GM12878 (cell line): ENCODE data around the gene MAFG. TPM values are rescaled to one million over a fixed set of nuclear protein-coding genes. Genes with fewer than 3 reads are reported as not detected.
A peak's percentile ranks its signal among the peaks of the same experiment; 100 is the strongest.
"Not testable (repeated sequence)": the region's sequence is repeated elsewhere in the genome, so short reads cannot be mapped to it uniquely, and the experiment has no call there.

Experiments used
- ATAC-seq: fragments of 200-7000 bp; cut with Tn5 transposase; 3 replicates; pipeline ENCODE4 v1.9.1; 2020; ENCODE audit warnings: mild to moderate bottlenecking, moderate library complexity
- BruUV-seq: library from RNA; stranded (reverse); fragments of 400-500 nt; replicated peaks from 2 replicates; lab custom pipeline; 2021; lab: Mats Ljungman, UMichigan
- CTCF ChIA-PET: fragments of 300-600 bp; sonication (Branson Sonifier 250); formaldehyde crosslinking; extraction: SDS; loops from one replicate; lab custom pipeline; 2021; ENCODE audit warnings: inconsistent platforms; lab: Yijun Ruan, JAX
- POLR2A ChIA-PET: fragments of 350-600 bp; formaldehyde crosslinking; extraction: SDS; loops from one replicate; lab custom pipeline; 2021; ENCODE audit warnings: inconsistent platforms; lab: Charles Lee
- RAD21 ChIA-PET: fragments of 300-600 bp; sonication (Branson Sonifier 250); formaldehyde crosslinking; loops from one replicate; lab custom pipeline; 2023; ENCODE audit warnings: antibody characterized with exemption; ENCODE audit not compliant: unreplicated experiment; lab: Charles Lee
- SMC1A ChIA-PET: fragments of 300-600 bp; sonication (Branson Sonifier 250); formaldehyde crosslinking; loops from one replicate; lab custom pipeline; 2023; ENCODE audit not compliant: unreplicated experiment, uncharacterized antibody; lab: Charles Lee
- DNase-seq: peaks from one replicate; pipeline ENCODE4 v3.0.0-alpha.2; 2011; ENCODE audit warnings: low read depth, low spot score
- FAIRE-seq: peaks from 3 replicates; lab custom pipeline; 2011; peaks lifted over from hg19 to GRCh38; lab: Jason Lieb, UNC
- H2AFZ ChIP-seq: 2 replicates; pipeline ENCODE4 v1.6.0; 2011; ENCODE audit warnings: low read depth, low read length, control low read depth; ENCODE audit not compliant: control insufficient read depth
- H3K27ac ChIP-seq: 2 replicates; pipeline ENCODE4 v1.5.1; 2011; ENCODE audit warnings: control low read depth; ENCODE audit not compliant: control insufficient read depth, insufficient read depth
- H3K27me3 ChIP-seq, 2 experiments: replicated peaks in 1 of 2; 2 replicates each; pipeline versions ENCODE4 v1.6.0 to v1.6.1; 2011; ENCODE audit warnings: low read length in 1 of 2; ENCODE audit not compliant: control insufficient read depth in 2 of 2, insufficient read depth in 2 of 2
- H3K36me3 ChIP-seq, 2 experiments: 2 replicates each; pipeline ENCODE4 v1.5.1; 2011; ENCODE audit warnings: low read length in 1 of 2; ENCODE audit not compliant: control insufficient read depth in 2 of 2, insufficient read depth in 2 of 2
- H3K4me1 ChIP-seq: 2 replicates; pipeline ENCODE4 v1.6.1; 2011; ENCODE audit warnings: mild to moderate bottlenecking, low read length, moderate library complexity, mixed read lengths; ENCODE audit not compliant: control insufficient read depth, insufficient read depth
- H3K4me2 ChIP-seq: 2 replicates; pipeline ENCODE4 v1.6.0; 2011; ENCODE audit warnings: control low read depth; ENCODE audit not compliant: control insufficient read depth, insufficient read depth
- H3K4me3 ChIP-seq: fragments of 200-600 bp; sonication (generic); 2 replicates; pipeline ENCODE4 v1.5.1; 2016
- H3K79me2 ChIP-seq: 2 replicates; pipeline ENCODE4 v1.6.0; 2011; ENCODE audit warnings: low read length; ENCODE audit not compliant: control insufficient read depth, insufficient read depth
- H3K9ac ChIP-seq: 2 replicates; pipeline ENCODE4 v1.8.0; 2011; ENCODE audit warnings: low read length, control low read depth, mixed read lengths; ENCODE audit not compliant: control insufficient read depth, insufficient read depth
- H3K9me3 ChIP-seq: replicated peaks from 3 replicates; pipeline ENCODE4 v1.5.1; 2011; ENCODE audit warnings: mild to moderate bottlenecking, low read length; ENCODE audit not compliant: control insufficient read depth, insufficient read depth
- H4K20me1 ChIP-seq: 2 replicates; pipeline ENCODE4 v1.6.0; 2011; ENCODE audit not compliant: control insufficient read depth, insufficient read depth
- RUNX3 ChIP-seq: IDR thresholded peaks from 2 replicates; pipeline ENCODE4 v1.6.1; 2012; ENCODE audit warnings: low read length, inconsistent platforms
- WGBS: methylation state at CpG from one replicate; pipeline ENCODE4 v1.1.6; 2016; ENCODE audit warnings: low lambda C conversion rate; ENCODE audit not compliant: insufficient replicate concordance, insufficient coverage; ENCODE audit errors: missing lambda C conversion rate; 5-methylcytosine and 5-hydroxymethylcytosine counted together
- in situ Hi-C: fragments of 300-500 bp; cut with MboI; formaldehyde crosslinking; loops from 9 replicates; pipeline ENCODE4 v1.14.3; 2018; ENCODE audit warnings: mixed read lengths
- intact Hi-C: fragments of 100-400 bp; cut with micrococcal nuclease; formaldehyde crosslinking; loops from one replicate; pipeline ENCODE4 v1.14.2; 2022; ENCODE audit not compliant: unreplicated experiment
- polyA plus RNA-seq, 11 experiments: library from polyadenylated mRNA; depleted of rRNA in 4 of 11; unstranded in 6 of 11; stranded (reverse) in 5 of 11; fragments of >200 nt; fragmentation: Nextera tagmentation in 4 of 11; fragmentation: Illumina TruSeq in 1 of 11; extraction: Ambion mirVana in 4 of 11; extraction: Trizol in 1 of 11; gene quantifications; 1 replicate in 1 of 11; 2 replicates in 10 of 11; pipeline versions ENCODE4 v1.2.1 to v1.2.3, GENCODE V29; 2011 to 2016; ENCODE audit warnings: inconsistent platforms in 2 of 11, missing spikeins in 2 of 11, low read depth in 1 of 11
- total RNA-seq, 4 experiments: library from RNA; depleted of rRNA in 3 of 4; stranded (reverse); fragments of >200 nt in 3 of 4; fragmentation: Illumina TruSeq in 1 of 4; extraction: Trizol in 1 of 4; gene quantifications; 2 replicates each; pipeline versions ENCODE4 v1.2.1 to v1.2.3, GENCODE V29; 2013 to 2021
- TF ChIP-seq, protein P1 (sequence below): fragments of 450-650 bp; formaldehyde crosslinking; IDR thresholded peaks from 2 replicates; pipeline ENCODE4 v1.4.0; 2022; ENCODE audit warnings: mild to moderate bottlenecking, moderate library complexity

Gene MAFG
- total and polyA plus RNA-seq, 10 of the 15 experiments (the other 5 are each of a cell fraction or from before 2014, with no cell fraction given) = 0.48 to 20.1 (median 7.6) TPM

GRCh38 chr17:81918832-81919545, 8.5 kb downstream of the MAFG start:
- FAIRE-seq (peak; percentile 31), DNase-seq (no peak), ATAC-seq (no peak)
- WGBS = 74% methylated on average over 15 of the region's 15 CpGs
- no peak overlapping the region for H3K27ac ChIP-seq
- peak; percentile 6; the same call in 1 of the 2 replicates for TF ChIP-seq RUNX3
- TF ChIP-seq, protein P1, sequence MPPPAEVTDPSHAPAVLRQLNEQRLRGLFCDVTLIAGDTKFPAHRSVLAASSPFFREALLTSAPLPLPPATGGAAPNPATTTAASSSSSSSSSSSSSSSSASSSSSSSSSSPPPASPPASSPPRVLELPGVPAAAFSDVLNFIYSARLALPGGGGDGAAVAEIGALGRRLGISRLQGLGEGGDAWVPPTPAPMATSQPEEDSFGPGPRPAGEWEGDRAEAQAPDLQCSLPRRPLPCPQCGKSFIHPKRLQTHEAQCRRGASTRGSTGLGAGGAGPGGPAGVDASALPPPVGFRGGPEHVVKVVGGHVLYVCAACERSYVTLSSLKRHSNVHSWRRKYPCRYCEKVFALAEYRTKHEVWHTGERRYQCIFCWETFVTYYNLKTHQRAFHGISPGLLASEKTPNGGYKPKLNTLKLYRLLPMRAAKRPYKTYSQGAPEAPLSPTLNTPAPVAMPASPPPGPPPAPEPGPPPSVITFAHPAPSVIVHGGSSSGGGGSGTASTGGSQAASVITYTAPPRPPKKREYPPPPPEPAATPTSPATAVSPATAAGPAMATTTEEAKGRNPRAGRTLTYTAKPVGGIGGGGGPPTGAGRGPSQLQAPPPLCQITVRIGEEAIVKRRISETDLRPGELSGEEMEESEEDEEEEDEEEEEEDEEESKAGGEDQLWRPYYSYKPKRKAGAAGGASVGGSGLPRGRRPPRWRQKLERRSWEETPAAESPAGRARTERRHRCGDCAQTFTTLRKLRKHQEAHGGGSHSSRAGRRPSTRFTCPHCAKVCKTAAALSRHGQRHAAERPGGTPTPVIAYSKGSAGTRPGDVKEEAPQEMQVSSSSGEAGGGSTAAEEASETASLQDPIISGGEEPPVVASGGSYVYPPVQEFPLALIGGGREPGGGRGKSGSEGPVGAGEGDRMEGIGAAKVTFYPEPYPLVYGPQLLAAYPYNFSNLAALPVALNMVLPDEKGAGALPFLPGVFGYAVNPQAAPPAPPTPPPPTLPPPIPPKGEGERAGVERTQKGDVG (CRISPR knock-in tag) = no peak
- H3K4me2 ChIP-seq = no peak overlapping the region
- H4K20me1 ChIP-seq = no peaks in the 10 kb centered on the region
- H3K4me1 ChIP-seq = peaks cover 11% of the 10 kb centered on the region
- H3K9me3 ChIP-seq = no peaks in the 10 kb centered on the region
- no peak overlapping the region for H2AFZ ChIP-seq
- no TSS peak for BruUV-seq
- H3K27me3 ChIP-seq = no peaks in the 10 kb centered on the region
- in situ Hi-C loops = no loop called here
- peaks cover 34% of the 10 kb centered on the region for H3K79me2 ChIP-seq
- no peak overlapping the region for H3K9ac ChIP-seq
- ChIA-PET RAD21 (no interaction called here), POLR2A (interaction anchor here (0.5 kb wide), 1 partner anchor 47 kb away, joined by 5 read pairs; no protein-coding TSS in a partner anchor), SMC1A (no interaction called here), CTCF (interaction anchor here (0.6 kb wide), 1 partner anchor 25 kb away, joined by 3 read pairs; no protein-coding TSS in a partner anchor)
- intact Hi-C loops = no loop called here
- no peak overlapping the region for H3K4me3 ChIP-seq
- peaks cover 8 to 23% of the 10 kb centered on the region in 2 experiments; a peak in 3 of 4 replicates for H3K36me3 ChIP-seq

DNA sequence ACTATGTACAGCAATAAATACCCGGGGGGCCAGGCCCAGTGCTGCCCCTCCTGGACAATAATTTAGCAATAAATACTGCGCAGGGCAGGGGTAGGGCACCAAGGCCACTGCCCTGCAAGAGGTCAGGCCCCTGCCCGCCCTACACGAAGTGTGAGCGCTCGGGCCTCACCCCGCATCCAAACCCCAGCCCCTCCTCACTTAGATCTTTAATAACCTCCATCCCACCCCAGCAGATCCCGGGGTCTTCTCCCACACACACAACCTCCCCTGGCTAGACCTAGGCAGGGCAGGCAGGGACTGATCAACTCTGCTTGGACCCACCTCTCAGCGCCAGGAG, 9.2 kb downstream of the MAFG start:
- not testable (repeated sequence) for H3K4me3 ChIP-seq

More for the DNA sequence above, 9.2 kb downstream of the MAFG start:
- BruUV-seq, H3K4me1 ChIP-seq, FAIRE-seq, RAD21 ChIA-PET, H4K20me1 ChIP-seq, CTCF ChIA-PET, POLR2A ChIA-PET, DNase-seq, SMC1A ChIA-PET, H3K27ac ChIP-seq, H3K9me3 ChIP-seq, H2AFZ ChIP-seq, H3K4me2 ChIP-seq, H3K27me3 ChIP-seq, intact Hi-C loops, in situ Hi-C loops: not testable (repeated sequence)
- Histone ChIP-seq H3K36me3 (peaks cover 11 to 30% of the 10 kb centered on the region in 2 experiments), H3K79me2 (peaks cover 27% of the 10 kb centered on the region), H3K9ac (0 out of 2 replicates have a peak overlapping the region, but pooled peaks have one; percentile 35)
- ATAC-seq = peak; percentile 56
- 43% methylated on average over 9 of the region's 9 CpGs for WGBS
